Measurements from ENCODE around the gene RNU7-1.

- no peak for TF ChIP-seq SIN3A (IDR thresholded peaks at IDR 0.05; ENCODE audit: borderline replicate concordance, insufficient read depth, low read length)
- TF ChIP-seq POLR2AphosphoS5 (IDR thresholded peaks at IDR 0.05; ENCODE audit: low read depth, low read length): no peak
- TF ChIP-seq TAF1 (IDR thresholded peaks at IDR 0.05; ENCODE audit: borderline replicate concordance, insufficient read depth, low read length): no peak
Measured at GRCh38 chr12:6917491-6918231, 26.0 kb upstream of the RNU7-1 start.
